Osteocyte (in vitro differentiated cells): Measurements from ENCODE around the gene NBEA. TPM values are rescaled to one million over a fixed set of nuclear protein-coding genes. Genes with fewer than 3 reads are reported as not detected.
A peak's percentile ranks its signal among the peaks of the same experiment; 100 is the strongest.

Source experiments
- DNase-seq: peaks from one replicate; pipeline ENCODE4 v3.0.0; 2021; ENCODE audit warnings: mixed read lengths; ENCODE audit not compliant: unreplicated experiment; ENCODE audit errors: extremely low spot score
- H3K27ac Mint-ChIP-seq: one replicate; pipeline ENCODE4 v1.8.0; 2021; ENCODE audit warnings: mild to moderate bottlenecking, mixed read lengths; ENCODE audit not compliant: unreplicated experiment
- H3K27me3 Mint-ChIP-seq: one replicate; pipeline ENCODE4 v1.8.0; 2021; ENCODE audit warnings: mixed read lengths; ENCODE audit not compliant: unreplicated experiment
- H3K36me3 Mint-ChIP-seq: one replicate; pipeline ENCODE4 v1.8.0; 2021; ENCODE audit warnings: mixed read lengths; ENCODE audit not compliant: unreplicated experiment
- H3K4me1 Mint-ChIP-seq: one replicate; pipeline ENCODE4 v1.8.0; 2021; ENCODE audit warnings: mixed read lengths; ENCODE audit not compliant: unreplicated experiment
- H3K4me3 Mint-ChIP-seq: one replicate; pipeline ENCODE4 v1.8.0; 2021; ENCODE audit warnings: mild to moderate bottlenecking, moderate library complexity, mixed read lengths; ENCODE audit not compliant: unreplicated experiment
- H3K9me3 Mint-ChIP-seq: one replicate; pipeline ENCODE4 v1.8.0; 2021; ENCODE audit warnings: mixed read lengths; ENCODE audit not compliant: unreplicated experiment
- CTCF ChIP-seq: fragments of 200-600 bp; sonication (generic); IDR thresholded peaks from 2 replicates; pipeline ENCODE4 v1.5.0; 2021; ENCODE audit warnings: antibody characterized with exemption, mild to moderate bottlenecking, moderate library complexity
- total RNA-seq: library from RNA; stranded (reverse); gene quantifications from 2 replicates; pipeline ENCODE4 v1.2.1, GENCODE V29; 2021

NBEA gene
- total RNA-seq, 1 donor from 2014 or later = 10.9 TPM

- Mint-ChIP-seq H3K4me1 (peaks cover 21% of the 10 kb centered on the region), H3K27ac (no peak overlapping the region), H3K27me3 (no peaks in the 10 kb centered on the region), H3K4me3 (no peak overlapping the region), H3K9me3 (no peaks in the 10 kb centered on the region), H3K36me3 (peaks cover 3% of the 10 kb centered on the region)
- DNase-seq = no peak
- TF ChIP-seq CTCF = no peak
These were observed 201.1 kb downstream of the NBEA start for GRCh38 chr13:35143123-35143522.

GRCh38 chr13:35144166-35144890 lies 202.3 kb downstream of the NBEA start:
- Mint-ChIP-seq H3K27ac (no peak overlapping the region), H3K27me3 (no peaks in the 10 kb centered on the region), H3K9me3 (no peaks in the 10 kb centered on the region), H3K36me3 (peaks cover 3% of the 10 kb centered on the region), H3K4me3 (no peak overlapping the region), H3K4me1 (peaks cover 19% of the 10 kb centered on the region)
- TF ChIP-seq CTCF = no peak
- no peak for DNase-seq

GRCh38 chr13:35146686-35147085 lies 204.6 kb downstream of the NBEA start:
- Mint-ChIP-seq H3K27me3 (no peaks in the 10 kb centered on the region), H3K4me3 (no peak overlapping the region), H3K9me3 (no peaks in the 10 kb centered on the region), H3K27ac (no peak overlapping the region), H3K4me1 (peaks cover 2% of the 10 kb centered on the region), H3K36me3 (no peaks in the 10 kb centered on the region)
- no peak for DNase-seq
- TF ChIP-seq CTCF = no peak

- Mint-ChIP-seq H3K36me3 (no peaks in the 10 kb centered on the region), H3K27ac (no peak overlapping the region), H3K9me3 (no peaks in the 10 kb centered on the region), H3K27me3 (no peaks in the 10 kb centered on the region), H3K4me1 (peaks cover 2% of the 10 kb centered on the region), H3K4me3 (no peak overlapping the region)
- peak; percentile 83 for TF ChIP-seq CTCF
- no peak for DNase-seq
These were observed 215.2 kb downstream of the NBEA start for GRCh38 chr13:35157143-35157755.

GRCh38 chr13:35159041-35159440 lies 217.0 kb downstream of the NBEA start:
- Mint-ChIP-seq H3K36me3 (no peaks in the 10 kb centered on the region), H3K4me3 (no peak overlapping the region), H3K27me3 (no peaks in the 10 kb centered on the region), H3K27ac (no peak overlapping the region), H3K4me1 (peaks cover 2% of the 10 kb centered on the region), H3K9me3 (no peaks in the 10 kb centered on the region)
- no peak for DNase-seq
- TF ChIP-seq CTCF = no peak
